CD4-positive, alpha-beta T cell treated with Interleukin-6 at 100 ng/mL for 8 hours (primary cell): ENCODE data around the gene ABTB2.
"Not testable (repeated sequence)": the region's sequence is repeated elsewhere in the genome, so short reads cannot be mapped to it uniquely, and the experiment has no call there.

Experiments used
- DNase-seq: peaks from one replicate; pipeline ENCODE4 v3.0.0-alpha.2; 2020; ENCODE audit warnings: mixed read lengths, low spot score

Gene ABTB2

GRCh38 chr11:34262531-34263081 is 95.2 kb downstream of the ABTB2 start:
- no peak for DNase-seq

- DNase-seq, result no peak
These were observed 96.0 kb downstream of the ABTB2 start for GRCh38 chr11:34261820-34262219.

- no peak for DNase-seq
These were observed 96.7 kb downstream of the ABTB2 start for GRCh38 chr11:34261095-34261494.

GRCh38 chr11:34260072-34260575 is 97.7 kb downstream of the ABTB2 start:
- DNase-seq, result no peak

- DNase-seq, result no peak
These were observed 98.7 kb downstream of the ABTB2 start for GRCh38 chr11:34259087-34259486.

- no peak for DNase-seq
These were observed 101.2 kb downstream of the ABTB2 start for GRCh38 chr11:34256626-34257025.

GRCh38 chr11:34256150-34256549 is 101.7 kb downstream of the ABTB2 start:
- no peak for DNase-seq

GRCh38 chr11:34255101-34255500 is 102.7 kb downstream of the ABTB2 start:
- DNase-seq, result no peak

- no peak for DNase-seq
These were observed 103.8 kb downstream of the ABTB2 start for GRCh38 chr11:34254011-34254410.

GRCh38 chr11:34252651-34253050 is 105.2 kb downstream of the ABTB2 start:
- no peak for DNase-seq

GRCh38 chr11:34252015-34252414 is 105.8 kb downstream of the ABTB2 start:
- no peak for DNase-seq

- no peak for DNase-seq
These were observed 106.2 kb downstream of the ABTB2 start for GRCh38 chr11:34251589-34251980.

- peak; percentile 69 for DNase-seq
These were observed 106.8 kb downstream of the ABTB2 start for GRCh38 chr11:34250732-34251588.

GRCh38 chr11:34250211-34250610 is 107.6 kb downstream of the ABTB2 start:
- DNase-seq, result no peak

GRCh38 chr11:34249439-34249838 is 108.4 kb downstream of the ABTB2 start:
- no peak for DNase-seq

- DNase-seq, result not testable (repeated sequence)
These were observed 111.3 kb downstream of the ABTB2 start for GRCh38 chr11:34246511-34246910.

- no peak for DNase-seq
These were observed 112.8 kb downstream of the ABTB2 start for GRCh38 chr11:34245041-34245440.

GRCh38 chr11:34243600-34244464 is 114.0 kb downstream of the ABTB2 start:
- no peak for DNase-seq

GRCh38 chr11:34242037-34242625 is 115.7 kb downstream of the ABTB2 start:
- no peak for DNase-seq

GRCh38 chr11:34240150-34240494 is 117.7 kb downstream of the ABTB2 start:
- DNase-seq, result no peak

GRCh38 chr11:34239465-34240149 is 118.2 kb downstream of the ABTB2 start:
- DNase-seq, result no peak

- DNase-seq, result no peak
These were observed 118.8 kb downstream of the ABTB2 start for GRCh38 chr11:34238966-34239365.
